Skin epidermis (tissue), 12 donors: ENCODE data around the gene CIAO2A.
"Not testable (repeated sequence)": the region's sequence is repeated elsewhere in the genome, so short reads cannot be mapped to it uniquely, and the experiment has no call there.

Experiments
- H3K27ac ChIP-seq, 21 experiments: fragments of 200-600 bp; sonication (generic) in 11 of 21; one replicate each; pipeline ENCODE4 v1.5.0; 2020; ENCODE audit warnings: mild to moderate bottlenecking in 3 of 21, inconsistent platforms in 2 of 21, moderate library complexity in 2 of 21
- H3K4me3 ChIP-seq, 7 experiments: fragments of 200-600 bp; sonication (generic) in 2 of 7; one replicate each; pipeline ENCODE4 v1.5.0; 2020; ENCODE audit warnings: inconsistent platforms in 2 of 7, mild to moderate bottlenecking in 2 of 7, moderate library complexity in 1 of 7

Gene CIAO2A

GRCh38 chr15:64112904-64113303, 19.3 kb upstream of the CIAO2A start:
- no peak overlapping the region for H3K4me3 ChIP-seq
- peak overlapping the region in 2 of 21 experiments; percentile 32 to 55 for H3K27ac ChIP-seq

- H3K27ac ChIP-seq: peak overlapping the region in 2 of 21 experiments; percentile 19 to 55
- no peak overlapping the region for H3K4me3 ChIP-seq
Observed at GRCh38 chr15:64112073-64112772, 18.6 kb upstream of the CIAO2A start.

- Histone ChIP-seq H3K4me3 (no peak overlapping the region), H3K27ac (peak overlapping the region in 3 of 21 experiments; percentile 19 to 55 (median 43))
Observed at GRCh38 chr15:64111679-64112050, 18.0 kb upstream of the CIAO2A start.

GRCh38 chr15:64110950-64111678, 17.5 kb upstream of the CIAO2A start:
- H3K27ac ChIP-seq: peak overlapping the region in 5 of 21 experiments; percentile 6 to 55 (median 29)
- no peak overlapping the region for H3K4me3 ChIP-seq

GRCh38 chr15:64110108-64110701, 16.6 kb upstream of the CIAO2A start:
- H3K4me3 ChIP-seq: not testable (repeated sequence)
- H3K27ac ChIP-seq: peak overlapping the region in 3 of 21 experiments; percentile 6 to 43 (median 21)

- no peak overlapping the region for H3K27ac ChIP-seq
- H3K4me3 ChIP-seq: no peak overlapping the region
Observed at GRCh38 chr15:64107337-64107736, 13.7 kb upstream of the CIAO2A start.

GRCh38 chr15:64105113-64105704, 11.6 kb upstream of the CIAO2A start:
- Histone ChIP-seq H3K4me3 (no peak overlapping the region), H3K27ac (peak overlapping the region in 11 of 21 experiments; percentile 0 to 71 (median 33))

GRCh38 chr15:64102497-64102896, 8.9 kb upstream of the CIAO2A start:
- H3K27ac ChIP-seq: no peak overlapping the region

GRCh38 chr15:64100958-64101357, 7.3 kb upstream of the CIAO2A start:
- H3K27ac ChIP-seq: peak overlapping the region in 4 of 21 experiments; percentile 4 to 37 (median 14)

More at GRCh38 chr15:64102497-64102896, 8.9 kb upstream of the CIAO2A start:
- no peak overlapping the region for H3K4me3 ChIP-seq

GRCh38 chr15:64099379-64099778, 5.7 kb upstream of the CIAO2A start:
- H3K4me3 ChIP-seq: no peak overlapping the region
- peak overlapping the region in 3 of 21 experiments; percentile 13 to 26 (median 19) for H3K27ac ChIP-seq

More at GRCh38 chr15:64100958-64101357, 7.3 kb upstream of the CIAO2A start:
- H3K4me3 ChIP-seq: no peak overlapping the region

- Histone ChIP-seq H3K4me3 (peak overlapping the region; percentile 67 to 98 (median 94)), H3K27ac (peak overlapping the region in 19 of 21 experiments; percentile 69 to 94 (median 88))
Observed at GRCh38 chr15:64096668-64097384, 3.2 kb upstream of the CIAO2A start.

- peak within 1 kb of the TSS; percentile 37 to 94 (median 87) for H3K27ac ChIP-seq
- H3K4me3 ChIP-seq: peak within 1 kb of the TSS; percentile 67 to 98 (median 94)
Observed at GRCh38 chr15:64095795-64096667, 2.4 kb upstream of the CIAO2A start, which contains the start of gene SNX1. Gene SNX1 (plus strand): TSS chr15:64095982. CDS start chr15:64096014, 32 bp downstream.

GRCh38 chr15:64095431-64095794, 1.8 kb upstream of the CIAO2A start:
- Histone ChIP-seq H3K27ac (peak overlapping the region in 19 of 21 experiments; percentile 69 to 94 (median 88)), H3K4me3 (peak overlapping the region; percentile 67 to 98 (median 94))

- H3K27ac ChIP-seq: peak overlapping the region; percentile 19 to 94 (median 83)
- peak overlapping the region; percentile 44 to 79 (median 66) for H3K4me3 ChIP-seq
Observed at GRCh38 chr15:64092864-64093626, 593 bp downstream of the CIAO2A start.

- Histone ChIP-seq H3K27ac (peak overlapping the region in 14 of 21 experiments; percentile 79 to 94 (median 83)), H3K4me3 (peak overlapping the region in 6 of 7 experiments; percentile 44 to 79 (median 68))
Observed at GRCh38 chr15:64092075-64092820, 1.4 kb downstream of the CIAO2A start.

GRCh38 chr15:64090527-64090926, 3.1 kb downstream of the CIAO2A start:
- H3K27ac ChIP-seq: peak overlapping the region in 11 of 21 experiments; percentile 8 to 94 (median 52)
- no peak overlapping the region for H3K4me3 ChIP-seq
